Gastrocnemius medialis (tissue), 4 donors: ENCODE data around the gene DSCAML1. TPM values are rescaled to one million over a fixed set of nuclear protein-coding genes. Genes with fewer than 3 reads are reported as not detected.

ENCODE experiments used
- ATAC-seq, 2 donors: fragments of 150-250 bp; one replicate each; pipeline ENCODE4 v1.9.1; 2016
- DNase-seq, 2 donors: peaks; one replicate each; pipeline ENCODE4 v3.0.0-alpha.2; 2019
- H3K27ac ChIP-seq, 4 donors: fragments of 200-600 bp; sonication (generic); 1 replicate in 1 of 4; 2 replicates in 3 of 4; pipeline ENCODE4 v1.5.1; 2016 to 2018; ENCODE audit warnings: mild to moderate bottlenecking in 2 of 4, moderate library complexity in 1 of 4
- H3K27me3 ChIP-seq, 3 donors: fragments of 200-600 bp; sonication (generic) in 2 of 3; 1 replicate in 1 of 3; 2 replicates in 2 of 3; pipeline versions ENCODE4 v1.5.1 to v1.6.0; 2016 to 2019; ENCODE audit warnings: mild to moderate bottlenecking in 1 of 3, moderate library complexity in 1 of 3
- H3K36me3 ChIP-seq, 2 donors: fragments of 200-600 bp; sonication (generic) in 1 of 2; one replicate each; pipeline ENCODE4 v1.5.1; 2017 to 2018
- H3K4me1 ChIP-seq, 2 donors: fragments of 200-600 bp; sonication (generic) in 1 of 2; one replicate each; pipeline ENCODE4 v1.5.1; 2016 to 2017; ENCODE audit warnings: mild to moderate bottlenecking in 2 of 2
- H3K4me3 ChIP-seq, 4 donors: fragments of 200-600 bp; sonication (generic) in 3 of 4; 1 replicate in 1 of 4; 2 replicates in 3 of 4; pipeline ENCODE4 v1.5.1; 2016 to 2019; ENCODE audit warnings: mild to moderate bottlenecking in 2 of 4
- H3K9me3 ChIP-seq, 3 donors: fragments of 200-600 bp; sonication (generic) in 2 of 3; 1 replicate in 1 of 3; 2 replicates in 2 of 3; pipeline ENCODE4 v1.5.1; 2016 to 2019
- POLR2A ChIP-seq, 2 donors: fragments of 450-650 bp; IDR thresholded peaks; one replicate each; pipeline ENCODE4 v1.6.1; 2017; ENCODE audit warnings: antibody characterized with exemption in 2 of 2, mild to moderate bottlenecking in 2 of 2, moderate library complexity in 2 of 2
- in situ Hi-C, 4 donors: fragments of 200-750 bp; cut with MboI; loops; one replicate each; pipeline versions ENCODE4 v1.15.0 to v1.8.0; 2017; ENCODE audit warnings: low sequenced_read_pairs in 4 of 4
- intact Hi-C: fragments of 100-400 bp; cut with DNase I; formaldehyde crosslinking; loops from one replicate; pipeline ENCODE4 v1.15.1; 2023; ENCODE audit warnings: low total_unique reads
- total RNA-seq, 4 donors: library from RNA; depleted of rRNA; stranded (reverse); fragments of >200 nt; gene quantifications; one replicate each; pipeline versions ENCODE4 v1.1.0 to v1.2.3, GENCODE V29; 2016
- TF ChIP-seq, protein P1 (sequence below), 5 experiments: fragments of 450-650 bp in 3 of 5; fragments of 200-600 bp in 2 of 5; sonication (generic) in 2 of 5; IDR thresholded peaks in 4 of 5; conservative IDR thresholded peaks in 1 of 5; 1 replicate in 4 of 5; 2 replicates in 1 of 5; pipeline ENCODE4 v1.5.1; 2016 to 2019; ENCODE audit warnings: antibody characterized with exemption in 5 of 5, mild to moderate bottlenecking in 3 of 5, moderate library complexity in 3 of 5

The DSCAML1 gene
- total RNA-seq, 4 donors from 2014 or later, result 0.05 to 0.15 (median 0.07) TPM

DNA sequence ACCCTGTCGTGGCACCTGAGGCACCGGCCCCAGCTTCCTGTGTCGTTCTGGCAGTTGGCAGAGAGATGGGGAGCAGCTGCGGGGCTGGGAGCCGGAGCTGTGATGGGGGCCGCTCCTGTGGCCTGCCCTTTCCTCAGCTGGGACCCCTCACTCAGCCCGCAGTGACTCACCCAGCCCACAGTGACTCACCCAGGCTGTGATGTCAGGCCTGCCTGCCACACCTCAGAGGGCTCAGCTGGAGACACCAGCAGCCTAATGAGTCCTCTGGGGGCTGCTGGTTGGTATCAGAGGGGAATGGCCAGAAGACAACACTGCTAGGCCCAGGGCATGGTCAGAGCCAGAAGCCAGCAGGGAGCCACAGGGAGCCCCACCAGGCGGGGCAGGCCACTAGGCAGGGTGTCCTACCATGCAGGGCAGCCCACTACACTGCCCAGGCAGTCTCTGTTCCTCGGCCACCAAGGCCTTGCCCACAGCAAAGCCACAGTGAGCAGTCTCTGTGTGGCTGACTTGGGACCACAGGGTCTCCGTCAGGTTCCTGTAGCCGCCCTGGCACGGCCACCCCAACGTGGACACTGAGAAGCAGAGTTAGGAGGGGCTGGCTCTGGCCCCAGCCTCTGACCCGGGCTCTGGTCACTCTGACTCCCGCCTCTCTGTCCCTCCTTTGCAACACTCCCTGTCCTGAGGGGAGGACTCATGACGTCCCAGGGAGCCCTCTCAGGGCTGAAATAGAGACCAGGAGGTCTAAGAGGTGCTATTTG, 31.8 kb upstream of the DSCAML1 start:
- H3K9me3 ChIP-seq, result no peaks in the 10 kb centered on the region
- no peak for ATAC-seq
- intact Hi-C loops, result no loop called here
- TF ChIP-seq POLR2A (IDR thresholded peaks at IDR 0.05), result no peak
- TF ChIP-seq, protein P1, sequence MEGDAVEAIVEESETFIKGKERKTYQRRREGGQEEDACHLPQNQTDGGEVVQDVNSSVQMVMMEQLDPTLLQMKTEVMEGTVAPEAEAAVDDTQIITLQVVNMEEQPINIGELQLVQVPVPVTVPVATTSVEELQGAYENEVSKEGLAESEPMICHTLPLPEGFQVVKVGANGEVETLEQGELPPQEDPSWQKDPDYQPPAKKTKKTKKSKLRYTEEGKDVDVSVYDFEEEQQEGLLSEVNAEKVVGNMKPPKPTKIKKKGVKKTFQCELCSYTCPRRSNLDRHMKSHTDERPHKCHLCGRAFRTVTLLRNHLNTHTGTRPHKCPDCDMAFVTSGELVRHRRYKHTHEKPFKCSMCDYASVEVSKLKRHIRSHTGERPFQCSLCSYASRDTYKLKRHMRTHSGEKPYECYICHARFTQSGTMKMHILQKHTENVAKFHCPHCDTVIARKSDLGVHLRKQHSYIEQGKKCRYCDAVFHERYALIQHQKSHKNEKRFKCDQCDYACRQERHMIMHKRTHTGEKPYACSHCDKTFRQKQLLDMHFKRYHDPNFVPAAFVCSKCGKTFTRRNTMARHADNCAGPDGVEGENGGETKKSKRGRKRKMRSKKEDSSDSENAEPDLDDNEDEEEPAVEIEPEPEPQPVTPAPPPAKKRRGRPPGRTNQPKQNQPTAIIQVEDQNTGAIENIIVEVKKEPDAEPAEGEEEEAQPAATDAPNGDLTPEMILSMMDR (IDR thresholded peaks at IDR 0.05 in 4 of 5, conservative IDR thresholded peaks at IDR 0.05 in 1 of 5), result no peak
- H3K4me3 ChIP-seq, result no peak overlapping the region
- no peak for DNase-seq
- peaks cover 7 to 18% of the 10 kb centered on the region in 2 donors for H3K4me1 ChIP-seq
- peak overlapping the region in 2 of 4 donors; percentile 18 to 22 for H3K27ac ChIP-seq
- no peaks in the 10 kb centered on the region for H3K36me3 ChIP-seq
- no peaks in the 10 kb centered on the region for H3K27me3 ChIP-seq
- in situ Hi-C loops, result no loop called here

DNA sequence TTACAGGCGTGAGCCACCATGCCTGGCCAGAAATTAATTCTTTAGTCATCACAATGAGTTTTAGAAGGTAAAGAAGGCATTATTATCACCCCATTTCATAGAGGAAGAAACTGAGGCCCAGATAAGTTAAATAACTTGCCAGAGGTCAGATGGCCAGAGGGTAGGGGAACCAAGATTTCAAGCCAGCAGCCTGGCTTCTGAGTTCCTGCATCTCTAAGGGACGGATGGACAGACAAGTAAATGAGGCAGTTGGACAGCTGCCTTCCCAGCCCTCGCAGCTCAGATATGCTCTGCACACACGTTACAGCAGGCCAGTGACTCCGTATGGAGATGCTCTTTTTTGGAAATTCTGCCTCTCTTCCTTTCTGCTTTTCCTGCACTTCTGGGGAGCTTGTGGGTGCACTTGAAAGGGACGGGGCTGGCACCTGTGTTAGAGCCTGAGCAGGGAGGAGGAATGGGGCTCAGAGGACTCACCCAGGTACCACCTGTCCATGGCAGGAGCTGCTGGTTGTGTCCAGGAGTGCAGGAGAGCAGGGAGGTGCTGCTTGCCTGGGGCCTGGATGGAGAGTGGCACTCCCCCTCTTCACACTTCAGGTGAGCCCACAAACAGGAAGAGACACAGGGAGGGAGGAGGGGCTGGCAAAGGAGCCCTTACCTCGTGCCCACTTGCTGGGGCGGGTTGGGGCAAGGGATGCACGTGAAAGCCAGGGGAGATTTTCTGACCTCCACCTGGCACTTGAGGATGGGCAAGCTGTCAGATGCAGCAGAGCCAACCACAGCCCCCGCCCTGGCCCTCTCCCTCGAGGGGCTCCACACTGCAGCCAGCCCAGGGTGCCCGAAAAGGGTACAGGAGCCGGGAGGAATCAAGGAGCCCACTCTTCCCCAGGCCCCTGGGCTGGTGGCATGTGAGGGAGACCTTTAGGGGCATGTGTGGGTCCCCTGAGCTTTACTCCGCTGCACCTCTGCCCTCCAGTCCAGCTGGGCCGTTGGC, 30.8 kb upstream of the DSCAML1 start:
- intact Hi-C loops, result no loop called here
- TF ChIP-seq, protein P1 (IDR thresholded peaks at IDR 0.05 in 4 of 5, conservative IDR thresholded peaks at IDR 0.05 in 1 of 5), result no peak
- TF ChIP-seq POLR2A (IDR thresholded peaks at IDR 0.05), result no peak
- no peak for ATAC-seq
- no peak overlapping the region for H3K4me3 ChIP-seq
- H3K9me3 ChIP-seq, result no peaks in the 10 kb centered on the region
- no peaks in the 10 kb centered on the region for H3K36me3 ChIP-seq
- H3K4me1 ChIP-seq, result peaks cover 6 to 15% of the 10 kb centered on the region in 2 donors
- DNase-seq, result no peak
- H3K27me3 ChIP-seq, result no peaks in the 10 kb centered on the region
- in situ Hi-C loops, result no loop called here
- no peak overlapping the region for H3K27ac ChIP-seq

DNA sequence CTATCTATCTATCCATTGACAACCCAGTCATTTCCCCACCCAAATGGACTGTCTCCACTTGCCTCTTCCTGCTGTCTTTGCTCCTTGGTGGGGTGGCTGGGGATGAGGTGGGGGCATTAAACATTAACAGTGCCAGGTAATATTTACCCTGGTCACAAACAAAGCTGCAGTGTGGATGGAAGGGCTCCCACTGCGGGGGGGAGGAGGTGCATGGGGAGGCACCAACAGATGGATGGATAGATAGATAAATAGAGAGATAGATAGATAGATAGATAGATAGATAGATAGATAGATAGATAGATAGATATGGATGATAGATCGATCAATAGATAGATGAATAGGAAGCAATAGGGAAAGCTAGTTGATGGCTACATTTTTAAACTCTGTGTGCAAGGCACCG, 29.8 kb upstream of the DSCAML1 start:
- intact Hi-C loops, result no loop called here
- no peaks in the 10 kb centered on the region for H3K27me3 ChIP-seq
- H3K9me3 ChIP-seq, result no peaks in the 10 kb centered on the region
- H3K4me3 ChIP-seq, result no peak overlapping the region
- DNase-seq (peak in 1 of 2 donors; percentile 0), ATAC-seq (no peak)
- no peaks in the 10 kb centered on the region for H3K36me3 ChIP-seq
- peaks cover 6 to 11% of the 10 kb centered on the region in 2 donors for H3K4me1 ChIP-seq
- H3K27ac ChIP-seq, result no peak overlapping the region
- in situ Hi-C loops, result no loop called here
- TF ChIP-seq, protein P1 (IDR thresholded peaks at IDR 0.05 in 4 of 5, conservative IDR thresholded peaks at IDR 0.05 in 1 of 5), result no peak
- no peak for TF ChIP-seq POLR2A (IDR thresholded peaks at IDR 0.05)

DNA sequence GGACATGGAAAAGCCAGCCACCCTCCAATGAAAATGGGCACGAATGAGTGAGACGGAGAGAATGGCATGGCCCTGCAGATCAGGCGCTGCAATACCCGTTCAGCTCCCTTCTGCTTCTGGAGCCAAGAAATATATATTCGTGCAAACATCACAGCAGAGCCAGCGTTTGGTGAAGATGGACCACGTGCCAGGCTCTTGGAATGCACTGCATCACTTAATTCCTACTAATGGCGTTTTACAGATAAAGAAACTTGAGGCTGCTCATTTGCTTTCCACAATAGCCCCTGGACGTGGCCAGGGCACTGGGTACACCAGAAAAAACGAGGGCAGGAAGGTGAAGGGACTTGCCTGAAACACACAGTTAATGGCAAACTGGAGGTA, 29.2 kb upstream of the DSCAML1 start:
- no peaks in the 10 kb centered on the region for H3K36me3 ChIP-seq
- in situ Hi-C loops, result no loop called here
- no peaks in the 10 kb centered on the region for H3K27me3 ChIP-seq
- peak in 1 of 2 donors; percentile 0 for DNase-seq
- no peaks in the 10 kb centered on the region for H3K9me3 ChIP-seq
- intact Hi-C loops, result no loop called here
- TF ChIP-seq, protein P1 (IDR thresholded peaks at IDR 0.05 in 4 of 5, conservative IDR thresholded peaks at IDR 0.05 in 1 of 5), result no peak
- TF ChIP-seq POLR2A (IDR thresholded peaks at IDR 0.05), result no peak
- H3K4me1 ChIP-seq, result peaks cover 6 to 9% of the 10 kb centered on the region in 2 donors
- no peak for ATAC-seq
- no peak overlapping the region for H3K4me3 ChIP-seq
- H3K27ac ChIP-seq, result no peak overlapping the region
